HG02885 (cell line): ENCODE measurements around the gene NXPE4.
"Not testable (repeated sequence)": the region's sequence is repeated elsewhere in the genome, so short reads cannot be mapped to it uniquely, and the experiment has no call there.

Source experiments
- ATAC-seq: cut with Tn5 transposase; IDR thresholded peaks from one replicate; pipeline ENCODE4 v1.9.1; 2021; ENCODE audit warnings: mild to moderate bottlenecking; ENCODE audit not compliant: unreplicated experiment, poor library complexity

NXPE4 gene

DNA sequence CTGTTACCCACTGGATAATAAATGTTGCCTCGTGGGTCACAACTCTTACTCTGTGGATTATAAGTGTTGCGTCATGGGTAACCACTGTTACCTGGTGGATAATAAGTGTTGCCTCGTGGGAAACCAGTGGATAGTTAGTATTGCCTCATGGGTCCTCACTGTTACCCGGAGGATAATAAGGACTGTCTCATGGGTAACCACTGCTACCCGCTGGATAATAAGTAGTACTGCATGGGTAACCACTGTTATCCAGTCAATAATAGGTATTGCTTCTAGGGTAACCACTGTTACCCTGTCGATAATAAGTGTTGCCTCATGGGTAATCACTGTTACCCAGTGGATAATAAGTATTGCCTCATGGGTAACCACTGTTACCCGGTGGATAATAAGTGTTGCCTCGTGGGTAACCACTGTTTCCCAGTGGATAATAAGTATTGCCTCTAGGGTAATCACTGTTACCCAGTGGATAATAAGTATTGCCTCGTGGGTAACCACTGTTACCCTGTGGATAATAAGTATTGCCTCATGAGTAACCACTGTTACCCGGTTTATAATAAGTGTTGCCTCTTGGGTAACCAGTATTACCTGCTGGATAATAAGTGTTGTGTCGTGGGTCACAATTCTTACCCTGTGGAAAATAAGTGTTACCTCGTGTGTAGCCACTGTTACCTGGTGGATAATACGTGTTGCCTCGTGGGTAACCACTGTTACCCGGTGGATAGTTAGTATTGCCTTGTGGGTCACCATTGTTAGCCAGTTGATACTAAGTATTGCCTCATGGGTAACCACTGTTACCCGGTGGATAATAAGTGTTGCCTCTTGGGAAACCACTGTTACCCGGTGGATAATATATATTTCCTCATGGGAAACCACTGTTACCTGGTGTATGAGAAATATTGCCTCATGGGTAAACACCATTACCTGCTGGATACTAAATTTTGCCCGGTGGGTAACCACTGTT is 15.7 kb upstream of the NXPE4 start:
- ATAC-seq, result no peak

DNA sequence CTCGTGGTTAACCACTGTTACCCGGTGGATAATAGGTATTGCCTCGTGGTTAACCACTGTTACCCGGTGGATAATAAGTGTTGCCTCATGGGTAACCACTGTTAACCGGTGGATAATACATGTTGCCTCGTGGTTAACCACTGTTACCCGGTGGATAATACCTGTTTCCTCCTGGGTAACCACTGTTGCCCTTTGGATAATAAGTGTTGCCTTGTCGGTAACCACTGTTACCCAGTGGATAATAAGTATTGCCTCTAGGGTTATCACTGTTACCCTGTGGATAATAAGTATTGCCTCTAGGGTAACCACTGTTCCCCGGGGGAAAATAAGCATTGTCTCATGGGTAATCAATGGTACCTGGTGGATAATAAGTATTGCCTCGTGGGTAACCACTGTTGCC is 15.0 kb upstream of the NXPE4 start:
- ATAC-seq, result no peak

DNA sequence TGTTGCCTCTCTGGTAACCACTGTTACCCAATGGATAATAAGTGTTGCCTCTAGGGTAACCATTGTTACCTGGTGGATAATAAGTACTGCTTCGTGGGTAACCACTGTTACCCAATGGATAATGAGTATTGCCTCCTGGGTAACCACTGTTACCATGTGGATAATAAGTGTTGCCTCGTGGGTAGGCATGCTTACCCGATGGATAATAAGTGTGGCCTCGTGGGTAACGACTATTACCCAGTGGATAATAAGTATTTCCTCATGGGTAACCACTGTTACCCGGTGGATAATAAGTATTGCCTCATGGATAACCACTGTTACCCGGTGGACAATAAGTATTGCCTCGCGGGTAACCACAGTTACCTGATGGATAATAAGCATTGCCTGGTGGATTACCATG is 13.8 kb upstream of the NXPE4 start:
- no peak for ATAC-seq

DNA sequence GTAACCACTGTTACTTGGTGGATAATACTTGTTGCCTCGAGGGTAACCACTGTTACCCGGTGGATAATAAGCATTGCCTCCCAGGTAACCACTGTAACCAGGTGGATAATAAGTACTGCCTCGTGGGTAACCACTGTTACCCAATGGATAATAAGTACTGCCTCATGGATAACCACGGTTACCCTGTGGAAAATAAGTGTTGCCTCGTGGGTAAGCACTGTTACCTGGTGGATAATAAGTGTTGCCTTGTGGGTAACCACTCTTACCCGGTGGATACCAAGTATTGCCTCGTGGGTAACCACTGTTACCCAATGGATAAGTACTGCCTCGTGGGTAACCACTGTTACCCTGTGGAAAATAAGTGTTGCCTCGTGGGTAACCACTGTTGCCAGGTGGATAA is 13.0 kb upstream of the NXPE4 start:
- ATAC-seq, result not testable (repeated sequence)

DNA sequence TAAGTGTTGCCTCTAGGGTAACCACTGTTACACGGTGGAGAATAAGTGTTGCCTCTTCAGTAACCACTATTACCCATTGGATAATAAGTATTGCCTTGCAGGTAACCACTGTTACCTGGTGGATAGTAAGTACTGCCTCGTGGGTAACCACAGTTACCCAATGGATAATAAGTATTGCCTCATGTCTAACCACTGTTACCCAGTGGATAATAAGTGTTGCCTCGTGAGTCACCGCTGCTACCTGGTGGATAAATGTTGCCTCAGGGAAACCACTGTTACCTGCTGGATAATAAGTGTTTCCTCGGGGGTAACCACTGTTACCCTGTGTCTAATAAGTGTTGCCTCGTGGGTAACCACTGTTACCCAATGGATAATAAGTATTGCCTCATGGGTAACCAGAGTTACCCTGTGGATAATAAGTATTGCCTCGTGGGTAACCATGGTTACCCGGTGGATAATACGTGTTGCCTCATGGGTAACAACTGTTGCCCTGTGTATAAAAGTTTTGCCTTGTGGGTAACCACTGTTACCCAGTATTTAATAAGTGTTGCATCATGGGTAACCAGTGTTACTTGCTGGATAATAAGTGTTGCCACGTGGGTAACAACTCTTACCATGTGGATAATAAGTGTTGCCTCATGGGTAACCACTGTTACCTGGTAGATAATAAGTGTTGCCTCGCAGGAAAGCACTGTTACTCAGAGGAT is 12.3 kb upstream of the NXPE4 start:
- ATAC-seq, result peak; percentile 27

- ATAC-seq, result not testable (repeated sequence)
Measured at GRCh38 chr11:114606802-114607075, 11.2 kb upstream of the NXPE4 start.

GRCh38 chr11:114606003-114606801 is 10.6 kb upstream of the NXPE4 start:
- ATAC-seq, result no peak

DNA sequence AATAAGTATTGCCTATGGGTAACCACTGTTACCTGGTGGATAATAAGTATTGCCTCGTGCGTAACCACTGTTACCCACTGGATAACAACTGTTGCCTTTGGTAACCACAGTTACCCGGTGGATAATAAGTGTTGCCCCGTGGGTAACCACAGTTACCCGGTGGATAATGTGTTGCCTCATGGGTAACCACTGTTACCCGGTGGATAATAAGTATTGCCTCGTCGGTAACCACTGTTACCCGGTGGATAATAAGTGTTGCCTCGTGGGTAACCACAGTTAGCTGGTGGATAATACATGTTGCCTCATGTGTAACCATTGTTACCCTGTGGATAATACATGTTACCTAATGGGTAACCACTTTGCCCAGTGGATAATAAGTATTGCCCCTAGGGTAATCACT is 9.8 kb upstream of the NXPE4 start:
- ATAC-seq, result no peak

GRCh38 chr11:114604886-114605285 is 9.3 kb upstream of the NXPE4 start:
- no peak for ATAC-seq

DNA sequence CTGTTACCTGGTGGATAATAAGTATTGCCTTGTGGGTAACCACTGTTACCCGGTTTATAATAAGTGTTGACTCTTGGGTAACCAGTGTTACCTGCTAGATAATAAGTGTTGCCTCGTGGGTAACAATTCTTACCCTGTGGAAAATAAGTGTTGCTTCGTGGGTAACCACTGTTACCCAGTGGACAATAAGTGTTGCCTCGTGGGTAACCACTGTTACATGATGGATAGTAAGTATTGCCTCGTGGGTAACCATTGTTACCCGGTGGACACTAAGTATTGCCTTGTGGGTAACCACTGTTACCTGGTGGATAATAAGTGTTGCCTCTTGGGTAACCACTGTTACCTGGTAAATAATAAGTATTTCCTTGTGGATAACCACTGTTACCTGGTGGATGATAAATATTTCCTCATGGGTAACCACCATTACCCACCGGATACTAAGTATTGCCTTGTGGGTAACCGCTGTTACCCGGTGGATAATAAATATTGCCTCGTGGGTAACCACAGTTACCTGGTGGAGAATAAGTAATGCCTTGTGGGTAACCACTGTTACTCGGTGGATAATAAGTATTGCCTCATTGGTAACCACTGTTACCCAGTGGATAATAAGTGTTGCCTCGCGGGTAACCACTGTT is 8.7 kb upstream of the NXPE4 start:
- no peak for ATAC-seq

GRCh38 chr11:114603151-114603550 is 7.6 kb upstream of the NXPE4 start:
- not testable (repeated sequence) for ATAC-seq

GRCh38 chr11:114598461-114598860 is 2.9 kb upstream of the NXPE4 start:
- no peak for ATAC-seq

- no peak for ATAC-seq
Measured at GRCh38 chr11:114596175-114596919, 761 bp upstream of the NXPE4 start.

- ATAC-seq, result no peak
Measured at GRCh38 chr11:114594703-114595102, 883 bp downstream of the NXPE4 start.

DNA sequence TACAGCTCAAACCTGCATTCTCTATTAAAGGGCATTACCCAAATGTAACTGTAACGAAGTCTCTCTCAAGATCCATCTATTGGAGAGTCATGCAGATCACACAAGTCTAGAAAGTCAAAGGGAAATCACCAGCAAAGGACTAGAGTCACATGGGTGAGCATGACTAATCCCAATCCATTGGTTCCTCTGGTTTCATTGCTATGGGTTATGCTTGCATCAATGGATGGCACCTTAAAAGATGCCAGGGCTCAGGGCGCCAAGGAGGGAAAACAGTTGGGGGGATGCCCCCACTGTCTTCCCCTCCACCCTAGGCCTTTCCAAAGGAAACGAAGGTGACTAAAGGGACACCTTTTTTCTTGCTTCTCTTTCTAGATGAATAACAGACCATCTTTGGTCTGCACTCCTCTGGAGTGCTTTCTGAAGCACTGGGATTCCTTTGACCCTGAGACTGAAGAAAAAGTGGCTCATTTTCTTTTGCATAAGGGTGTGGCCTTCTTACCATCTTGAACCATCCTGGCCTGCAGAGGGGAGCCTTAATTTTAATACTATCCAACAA is 8.1 kb downstream of the NXPE4 start:
- ATAC-seq, result no peak

GRCh38 chr11:114586797-114587196 is 8.8 kb downstream of the NXPE4 start:
- ATAC-seq, result no peak

- no peak for ATAC-seq
Measured at GRCh38 chr11:114571712-114572111, 23.9 kb downstream of the NXPE4 start.

DNA sequence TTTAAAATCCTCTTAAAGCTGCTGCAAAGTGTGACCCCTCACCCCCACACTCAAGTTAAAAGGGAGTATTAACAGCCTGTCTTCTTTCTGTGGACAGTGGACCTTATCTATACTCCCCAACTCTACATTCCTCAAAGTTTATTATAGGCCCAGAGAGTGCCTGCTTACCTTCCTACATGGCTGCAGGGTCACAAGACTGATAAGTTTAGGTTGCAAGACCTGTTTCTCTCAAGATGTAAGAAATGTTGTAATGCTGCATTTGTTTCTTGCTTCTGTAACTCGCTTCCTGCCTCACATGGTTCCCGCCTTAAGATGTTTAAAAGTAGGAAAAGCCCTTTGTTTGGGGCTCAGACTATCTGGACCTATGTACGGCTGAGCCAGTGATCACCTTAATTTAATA is 25.8 kb downstream of the NXPE4 start:
- ATAC-seq, result no peak

- ATAC-seq, result no peak
Measured at GRCh38 chr11:114566276-114566675, 29.3 kb downstream of the NXPE4 start.

GRCh38 chr11:114564831-114565230 is 30.8 kb downstream of the NXPE4 start:
- ATAC-seq, result no peak
